ENCODE data around the gene HORMAD2.

HORMAD2 gene

DNA sequence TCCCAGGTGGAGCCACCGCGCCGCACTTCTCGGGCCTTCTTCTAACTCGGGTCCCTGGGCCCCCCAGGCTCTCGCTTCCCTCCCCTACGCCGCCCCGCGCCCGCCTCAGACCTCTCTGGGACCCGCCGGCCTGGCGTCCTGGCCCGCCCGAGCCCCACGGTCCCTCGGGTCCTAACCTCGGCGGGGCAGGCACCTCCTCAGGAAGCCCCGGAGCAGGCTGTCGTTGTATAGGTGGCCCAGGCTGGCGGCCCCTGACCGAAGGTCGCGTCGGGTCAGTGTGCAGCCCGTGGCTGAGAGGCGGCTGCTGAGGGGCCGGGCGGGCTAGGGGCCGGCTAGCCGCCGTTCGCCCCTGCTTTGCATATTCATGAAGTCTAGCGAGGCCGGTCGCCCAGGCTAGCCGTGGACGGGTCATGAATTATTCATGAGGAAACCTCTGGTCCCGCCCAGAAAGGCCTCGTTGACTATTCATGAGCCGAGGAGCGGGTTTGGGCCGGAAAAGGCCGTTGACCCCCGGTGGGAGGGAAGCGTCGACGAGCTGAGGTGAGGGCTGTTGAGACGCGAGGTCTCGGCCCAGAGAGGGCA lies at the start of gene HORMAD2:
TSS of gene HORMAD2 (plus strand) at position 513 of the 582 bp plus-strand sequence. CDS start 13,489 bp downstream, outside the sequence.
- in situ Hi-C loops (cut with MboI; ENCODE audit: low sequenced_read_pairs) = loop anchor here (5.0 kb wide), 1 partner anchor 458 kb away; no protein-coding TSS in a partner anchor

GRCh38 chr22:30031328-30031727 lies 48.9 kb upstream of the HORMAD2 start:
- in situ Hi-C loops (cut with MboI; ENCODE audit: low sequenced_read_pairs) = no loop called here

DNA sequence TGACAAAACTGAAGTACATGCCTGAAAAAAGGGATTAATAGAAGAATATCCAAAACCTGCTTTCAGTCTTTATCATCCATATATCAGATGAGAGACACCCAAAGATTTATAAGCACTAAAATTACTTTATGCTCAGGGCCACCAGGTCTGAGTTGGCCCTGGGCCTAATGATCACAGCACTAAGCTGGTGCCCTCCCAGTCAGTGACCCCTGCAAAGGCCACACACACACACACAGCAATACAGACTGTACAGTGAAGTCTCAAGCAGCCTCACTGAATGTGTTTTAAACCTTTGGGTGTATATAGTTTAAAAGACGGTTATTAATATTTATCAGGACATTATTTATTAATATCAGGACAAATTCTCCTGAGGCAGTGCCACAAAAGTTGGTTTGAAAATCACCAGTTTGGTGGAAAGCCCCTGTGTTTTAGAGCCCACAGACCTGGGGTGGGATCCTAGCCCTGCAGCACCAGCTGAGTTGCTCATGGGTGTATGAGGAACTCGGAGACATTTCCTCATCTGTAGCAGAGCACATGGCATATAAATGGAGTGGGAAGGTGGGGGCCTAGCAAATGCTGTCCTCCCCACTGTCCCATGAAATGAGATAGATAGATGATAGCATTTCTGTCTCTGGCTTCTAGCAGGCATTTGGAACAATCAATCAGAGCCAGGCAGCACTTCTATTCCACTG lies 48.4 kb upstream of the HORMAD2 start:
- in situ Hi-C loops (cut with MboI; ENCODE audit: low sequenced_read_pairs) = no loop called here

- in situ Hi-C loops (cut with MboI; ENCODE audit: low sequenced_read_pairs) = no loop called here
Observed at GRCh38 chr22:30033137-30033536, 47.1 kb upstream of the HORMAD2 start.

DNA sequence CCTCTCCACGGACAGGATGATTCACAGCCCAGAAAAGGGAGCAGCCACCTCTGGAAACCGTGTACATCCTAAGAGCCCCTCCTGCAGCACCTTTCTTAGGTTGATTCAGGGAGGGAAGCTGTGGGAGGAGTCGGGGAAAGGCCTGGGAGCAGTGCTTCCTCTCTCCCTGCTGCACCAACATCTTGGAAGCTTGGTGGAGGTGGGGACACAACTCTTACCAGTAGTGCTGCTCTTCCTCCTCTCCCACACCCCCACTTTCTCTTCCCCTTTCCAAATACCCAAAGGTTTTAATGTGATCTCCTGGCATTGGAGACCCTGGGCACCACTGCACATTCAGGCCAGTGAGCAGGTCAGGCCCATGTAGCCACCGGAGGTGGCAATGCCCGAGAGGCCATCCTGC lies 46.4 kb upstream of the HORMAD2 start:
- in situ Hi-C loops (cut with MboI; ENCODE audit: low sequenced_read_pairs) = no loop called here

GRCh38 chr22:30036656-30037055 lies 43.6 kb upstream of the HORMAD2 start:
- in situ Hi-C loops (cut with MboI; ENCODE audit: low sequenced_read_pairs) = no loop called here

- in situ Hi-C loops (cut with MboI; ENCODE audit: low sequenced_read_pairs) = no loop called here
Observed at GRCh38 chr22:30038219-30038618, 42.0 kb upstream of the HORMAD2 start.

DNA sequence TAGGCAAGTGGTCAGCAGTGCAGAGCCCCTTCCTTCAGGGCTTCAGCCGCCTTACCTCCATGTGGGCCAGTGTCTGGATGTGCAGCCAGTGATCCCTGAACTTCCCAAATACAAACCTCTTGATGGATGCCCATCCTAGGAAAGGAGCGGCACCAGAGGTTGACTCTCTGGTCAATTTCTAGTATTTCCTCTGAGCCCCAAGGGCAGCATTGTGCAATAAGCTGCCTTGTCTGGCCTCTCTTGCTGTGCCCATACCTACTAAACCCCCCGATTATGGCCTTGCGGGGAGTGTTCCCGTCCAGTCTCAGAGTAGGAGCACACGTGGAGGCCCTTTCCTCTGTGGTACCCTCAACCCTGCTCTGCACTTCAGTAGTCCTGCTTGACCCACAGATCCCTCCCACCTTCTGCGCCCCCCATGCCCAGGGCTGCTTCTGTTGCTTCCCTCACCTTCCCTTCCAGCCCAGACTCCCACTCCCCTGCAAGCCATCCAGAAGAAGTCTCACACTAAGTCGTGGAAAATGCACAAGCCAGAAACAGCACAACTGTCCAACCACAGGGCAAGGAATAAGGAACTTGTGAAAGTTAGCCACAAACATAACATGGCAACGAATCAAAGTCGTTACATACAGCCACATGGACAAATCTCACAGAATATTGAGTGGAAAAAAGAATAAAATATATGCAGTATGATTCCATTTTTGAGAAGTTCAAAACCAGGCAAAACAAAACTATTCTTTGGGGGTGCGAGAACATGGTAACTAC lies 39.6 kb upstream of the HORMAD2 start:
- in situ Hi-C loops (cut with MboI; ENCODE audit: low sequenced_read_pairs) = no loop called here

- in situ Hi-C loops (cut with MboI; ENCODE audit: low sequenced_read_pairs) = no loop called here
Observed at GRCh38 chr22:30041475-30041874, 38.8 kb upstream of the HORMAD2 start.

- in situ Hi-C loops (cut with MboI; ENCODE audit: low sequenced_read_pairs) = no loop called here
Observed at GRCh38 chr22:30041881-30042280, 38.4 kb upstream of the HORMAD2 start.

DNA sequence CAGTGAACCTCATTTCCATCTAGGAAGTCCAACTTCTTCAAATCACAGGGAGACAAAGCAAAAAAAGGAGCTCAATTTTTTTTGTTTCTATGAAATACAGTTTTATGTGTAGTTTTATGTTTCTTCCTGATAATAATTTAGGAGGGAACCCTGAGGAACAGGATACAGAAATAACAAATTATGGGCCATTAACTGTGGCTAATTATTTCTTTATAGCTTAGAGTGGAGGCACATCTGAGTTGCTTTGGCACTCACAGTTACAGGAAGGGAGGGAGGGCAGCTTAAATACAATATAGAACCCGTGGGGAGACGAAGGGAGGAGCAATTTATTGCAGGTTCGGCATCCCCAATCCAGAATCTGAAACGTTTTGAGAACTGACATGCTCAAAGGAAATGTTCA lies 37.1 kb upstream of the HORMAD2 start:
- in situ Hi-C loops (cut with MboI; ENCODE audit: low sequenced_read_pairs) = no loop called here

GRCh38 chr22:30044369-30044768 lies 35.9 kb upstream of the HORMAD2 start:
- in situ Hi-C loops (cut with MboI; ENCODE audit: low sequenced_read_pairs) = no loop called here

GRCh38 chr22:30044881-30045493 lies 35.3 kb upstream of the HORMAD2 start:
- in situ Hi-C loops (cut with MboI; ENCODE audit: low sequenced_read_pairs) = no loop called here

- in situ Hi-C loops (cut with MboI; ENCODE audit: low sequenced_read_pairs) = no loop called here
Observed at GRCh38 chr22:30045494-30045887, 34.8 kb upstream of the HORMAD2 start.

- in situ Hi-C loops (cut with MboI; ENCODE audit: low sequenced_read_pairs) = no loop called here
Observed at GRCh38 chr22:30045901-30046715, 34.2 kb upstream of the HORMAD2 start.

DNA sequence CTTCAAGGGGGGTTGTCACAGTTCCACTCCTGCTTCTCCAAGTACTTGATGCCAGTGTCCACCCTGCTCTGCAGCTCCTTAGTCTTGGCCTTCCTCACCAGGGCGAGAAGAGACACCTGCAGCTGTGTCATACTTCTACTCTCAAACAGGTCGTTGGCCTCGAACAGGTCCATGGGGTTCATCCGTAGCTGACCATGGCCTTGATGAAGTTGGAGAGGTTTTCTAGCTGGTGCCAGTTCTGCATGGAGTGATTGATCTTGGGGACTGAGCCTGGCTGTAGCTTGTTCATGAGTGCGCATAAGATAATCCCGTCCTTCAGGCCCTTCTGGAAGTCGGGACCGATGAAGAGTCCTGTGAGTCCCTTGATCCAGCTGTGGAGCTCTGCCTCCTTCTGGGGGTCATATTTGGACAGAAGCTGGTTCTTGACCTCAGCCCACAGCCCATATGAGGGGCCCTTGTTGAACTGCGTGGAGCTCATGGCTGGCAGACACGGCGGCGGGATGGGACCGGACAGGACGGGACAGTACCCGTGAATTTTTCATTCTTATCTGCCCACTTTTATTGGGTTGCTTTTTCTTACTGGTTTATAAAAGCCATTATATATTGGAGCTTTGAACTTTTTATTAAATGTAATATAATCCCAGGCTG lies 33.4 kb upstream of the HORMAD2 start:
- in situ Hi-C loops (cut with MboI; ENCODE audit: low sequenced_read_pairs) = no loop called here

DNA sequence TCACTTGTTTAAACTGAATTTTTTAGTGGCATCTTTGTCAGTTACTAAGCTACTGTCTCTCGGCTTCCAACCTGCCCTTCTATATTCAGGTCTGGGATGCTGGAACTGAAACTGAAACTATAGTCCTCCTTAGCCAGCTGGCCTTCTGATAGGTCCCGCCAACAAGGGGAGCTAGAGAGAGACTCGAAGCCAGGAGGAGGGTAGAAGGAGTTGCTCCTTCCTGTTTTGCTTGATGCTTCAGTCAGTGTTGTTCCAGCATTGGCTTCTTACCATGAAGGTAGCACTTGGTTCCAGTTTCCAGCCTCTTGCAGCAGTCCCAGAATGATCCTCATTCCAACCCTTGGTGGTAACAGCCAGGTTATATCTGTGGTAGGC lies 32.9 kb upstream of the HORMAD2 start:
- in situ Hi-C loops (cut with MboI; ENCODE audit: low sequenced_read_pairs) = no loop called here

- in situ Hi-C loops (cut with MboI; ENCODE audit: low sequenced_read_pairs) = no loop called here
Observed at GRCh38 chr22:30048681-30049080, 31.6 kb upstream of the HORMAD2 start.

DNA sequence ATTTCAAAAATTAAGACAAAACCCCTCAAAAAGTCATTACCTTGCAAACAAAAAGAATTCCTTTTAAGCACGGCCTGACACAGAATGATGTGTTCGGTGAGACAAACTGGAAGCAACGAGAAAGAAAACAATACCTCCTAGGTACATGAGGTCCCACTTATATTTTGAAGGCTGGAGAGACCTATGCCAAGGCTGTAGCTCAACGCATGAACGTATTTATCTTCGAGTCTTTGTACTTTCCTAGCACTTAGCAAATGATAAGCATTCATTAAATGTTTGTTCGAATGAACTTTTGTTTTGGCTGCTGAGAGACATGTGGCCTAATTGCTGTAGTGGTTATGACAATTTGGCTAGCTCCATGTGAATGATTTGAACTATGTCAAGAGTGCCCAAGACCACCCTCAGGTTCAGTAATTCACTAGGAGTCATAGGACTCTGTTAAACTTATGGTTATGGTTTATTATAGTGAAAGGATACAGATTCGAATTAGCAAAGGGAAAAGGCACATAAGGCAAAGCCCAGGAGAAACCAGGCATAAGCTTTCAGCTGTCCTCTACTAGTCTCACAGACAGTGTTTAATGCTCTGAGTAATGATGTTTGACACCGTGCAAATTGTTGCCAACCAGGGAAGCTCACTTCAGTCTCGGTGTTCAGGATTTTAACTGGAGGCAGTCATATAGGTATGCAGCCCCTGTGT lies 26.0 kb upstream of the HORMAD2 start:
- in situ Hi-C loops (cut with MboI; ENCODE audit: low sequenced_read_pairs) = no loop called here

GRCh38 chr22:30054764-30055069 lies 25.5 kb upstream of the HORMAD2 start:
- in situ Hi-C loops (cut with MboI; ENCODE audit: low sequenced_read_pairs) = no loop called here
